ENCODE measurements around the gene SGIP1. TPM values are rescaled to one million over a fixed set of nuclear protein-coding genes. Genes with fewer than 3 reads are reported as not detected.

The SGIP1 gene
- total RNA-seq, 2 experiments from 2014 or later, result 0.08 TPM; not detected in 1

- DNase-seq, result no peak
- Mint-ChIP-seq H3K36me3 (ENCODE audit: low read depth) (no peaks in the 10 kb centered on the region), H3K4me3 (no peak overlapping the region), H3K4me1 (no peaks in the 10 kb centered on the region), H3K27me3 (peaks cover 18% of the 10 kb centered on the region), H3K9me3 (no peaks in the 10 kb centered on the region), H3K27ac (no peak overlapping the region)
- POLR2A ChIA-PET, result no interaction called here
- CTCF ChIA-PET, result no interaction called here
Measured at GRCh38 chr1:66549017-66549416, 15.1 kb downstream of the SGIP1 start.

DNA sequence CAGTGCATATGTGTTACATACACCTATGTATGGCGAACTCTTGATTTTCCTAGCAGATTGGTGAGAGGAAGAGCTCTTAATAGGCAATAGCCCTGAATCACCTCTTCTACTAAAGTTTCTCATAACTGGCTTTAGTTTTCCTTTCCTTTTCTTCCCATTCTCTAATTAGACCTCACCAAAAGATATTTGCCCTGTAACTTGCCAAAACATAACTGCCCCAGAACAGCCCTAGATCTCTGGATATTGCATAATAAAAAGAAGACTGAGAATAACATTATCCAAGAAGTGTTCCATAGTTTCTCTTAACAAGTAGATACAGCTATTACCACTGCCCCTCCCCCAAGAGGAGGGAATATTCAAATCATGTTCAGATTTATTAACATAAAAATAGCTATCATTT lies 16.3 kb downstream of the SGIP1 start:
- Mint-ChIP-seq H3K36me3 (ENCODE audit: low read depth) (no peaks in the 10 kb centered on the region), H3K9me3 (no peaks in the 10 kb centered on the region), H3K4me1 (no peaks in the 10 kb centered on the region), H3K4me3 (no peak overlapping the region), H3K27ac (no peak overlapping the region), H3K27me3 (peaks cover 18% of the 10 kb centered on the region)
- POLR2A ChIA-PET, result no interaction called here
- CTCF ChIA-PET, result no interaction called here
- no peak for DNase-seq

DNA sequence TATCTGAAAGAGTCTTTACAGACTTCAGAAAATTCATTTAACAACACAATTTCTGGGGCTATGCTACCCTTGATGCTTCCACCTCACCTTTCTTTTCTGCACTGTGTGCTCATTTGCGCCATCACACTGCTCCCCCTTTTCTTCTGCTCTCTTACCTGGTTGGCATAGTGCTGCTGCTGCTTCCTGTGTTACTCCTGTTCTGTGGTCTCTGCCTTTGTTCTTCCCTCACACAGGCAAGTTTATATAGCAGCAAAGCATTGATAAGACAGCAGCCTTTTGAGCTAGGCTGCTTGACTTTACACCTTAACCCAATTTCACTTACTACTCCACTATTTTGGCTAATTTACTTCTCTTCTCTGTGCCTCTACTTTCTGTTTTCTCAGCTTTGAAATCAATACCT lies 18.3 kb downstream of the SGIP1 start:
- no peaks in the 10 kb centered on the region for H3K9me3 Mint-ChIP-seq
- CTCF ChIA-PET, result no interaction called here
- peaks cover 18% of the 10 kb centered on the region for H3K27me3 Mint-ChIP-seq
- POLR2A ChIA-PET, result no interaction called here
- no peaks in the 10 kb centered on the region for H3K36me3 Mint-ChIP-seq (ENCODE audit: low read depth)
- H3K27ac Mint-ChIP-seq, result no peak overlapping the region
- no peaks in the 10 kb centered on the region for H3K4me1 Mint-ChIP-seq
- DNase-seq, result no peak
- H3K4me3 Mint-ChIP-seq, result no peak overlapping the region

GRCh38 chr1:66552829-66553228 lies 18.9 kb downstream of the SGIP1 start:
- no peak overlapping the region for H3K27ac Mint-ChIP-seq
- H3K4me3 Mint-ChIP-seq, result no peak overlapping the region
- H3K4me1 Mint-ChIP-seq, result no peaks in the 10 kb centered on the region
- H3K36me3 Mint-ChIP-seq (ENCODE audit: low read depth), result no peaks in the 10 kb centered on the region
- ChIA-PET POLR2A (no interaction called here), CTCF (no interaction called here)
- DNase-seq, result no peak
- H3K9me3 Mint-ChIP-seq, result no peaks in the 10 kb centered on the region
- H3K27me3 Mint-ChIP-seq, result peaks cover 18% of the 10 kb centered on the region

- ChIA-PET POLR2A (no interaction called here), CTCF (no interaction called here)
- DNase-seq, result no peak
- Mint-ChIP-seq H3K27ac (no peak overlapping the region), H3K4me3 (no peak overlapping the region), H3K27me3 (peaks cover 18% of the 10 kb centered on the region), H3K4me1 (no peaks in the 10 kb centered on the region), H3K36me3 (ENCODE audit: low read depth) (no peaks in the 10 kb centered on the region), H3K9me3 (no peaks in the 10 kb centered on the region)
Measured at GRCh38 chr1:66553846-66554245, 19.9 kb downstream of the SGIP1 start.

- no peaks in the 10 kb centered on the region for H3K4me1 Mint-ChIP-seq
- no peaks in the 10 kb centered on the region for H3K9me3 Mint-ChIP-seq
- ChIA-PET POLR2A (no interaction called here), CTCF (no interaction called here)
- DNase-seq, result no peak
- H3K27ac Mint-ChIP-seq, result no peak overlapping the region
- no peak overlapping the region for H3K4me3 Mint-ChIP-seq
- H3K36me3 Mint-ChIP-seq (ENCODE audit: low read depth), result no peaks in the 10 kb centered on the region
- peaks cover 16% of the 10 kb centered on the region for H3K27me3 Mint-ChIP-seq
Measured at GRCh38 chr1:66556161-66556611, 22.2 kb downstream of the SGIP1 start.

- Mint-ChIP-seq H3K4me1 (no peaks in the 10 kb centered on the region), H3K4me3 (no peak overlapping the region), H3K27ac (no peak overlapping the region), H3K36me3 (ENCODE audit: low read depth) (no peaks in the 10 kb centered on the region), H3K9me3 (no peaks in the 10 kb centered on the region), H3K27me3 (peaks cover 12% of the 10 kb centered on the region)
- DNase-seq, result no peak
- CTCF ChIA-PET, result no interaction called here
- POLR2A ChIA-PET, result no interaction called here
Measured at GRCh38 chr1:66557157-66557556, 23.2 kb downstream of the SGIP1 start.

- H3K36me3 Mint-ChIP-seq (ENCODE audit: low read depth), result no peaks in the 10 kb centered on the region
- H3K4me1 Mint-ChIP-seq, result no peaks in the 10 kb centered on the region
- no peak overlapping the region for H3K4me3 Mint-ChIP-seq
- no peak overlapping the region for H3K27ac Mint-ChIP-seq
- ChIA-PET CTCF (no interaction called here), POLR2A (no interaction called here)
- H3K9me3 Mint-ChIP-seq, result no peaks in the 10 kb centered on the region
- DNase-seq, result no peak
- H3K27me3 Mint-ChIP-seq, result peaks cover 8% of the 10 kb centered on the region
Measured at GRCh38 chr1:66559517-66559916, 25.6 kb downstream of the SGIP1 start.

DNA sequence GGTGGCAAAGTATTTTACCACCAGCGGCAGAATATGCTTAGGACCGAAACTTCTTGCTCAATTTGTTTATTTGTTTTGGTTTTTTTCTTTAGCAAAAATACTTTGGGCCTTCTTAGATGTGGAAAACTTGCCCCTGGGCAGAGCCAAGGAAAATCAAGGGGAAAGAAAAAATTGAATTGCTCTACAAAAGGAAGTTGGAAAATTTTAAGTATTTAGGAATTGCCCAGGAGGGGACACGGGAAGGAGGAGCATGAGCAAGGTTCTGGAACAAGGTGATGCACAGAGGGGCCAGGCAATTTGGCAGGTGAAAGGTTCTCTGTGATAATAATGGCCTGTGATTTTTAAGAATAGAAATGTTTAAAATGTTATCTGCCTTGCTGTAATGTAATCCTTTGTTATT lies 28.6 kb downstream of the SGIP1 start:
- no peak overlapping the region for H3K4me3 Mint-ChIP-seq
- POLR2A ChIA-PET, result no interaction called here
- CTCF ChIA-PET, result no interaction called here

DNA sequence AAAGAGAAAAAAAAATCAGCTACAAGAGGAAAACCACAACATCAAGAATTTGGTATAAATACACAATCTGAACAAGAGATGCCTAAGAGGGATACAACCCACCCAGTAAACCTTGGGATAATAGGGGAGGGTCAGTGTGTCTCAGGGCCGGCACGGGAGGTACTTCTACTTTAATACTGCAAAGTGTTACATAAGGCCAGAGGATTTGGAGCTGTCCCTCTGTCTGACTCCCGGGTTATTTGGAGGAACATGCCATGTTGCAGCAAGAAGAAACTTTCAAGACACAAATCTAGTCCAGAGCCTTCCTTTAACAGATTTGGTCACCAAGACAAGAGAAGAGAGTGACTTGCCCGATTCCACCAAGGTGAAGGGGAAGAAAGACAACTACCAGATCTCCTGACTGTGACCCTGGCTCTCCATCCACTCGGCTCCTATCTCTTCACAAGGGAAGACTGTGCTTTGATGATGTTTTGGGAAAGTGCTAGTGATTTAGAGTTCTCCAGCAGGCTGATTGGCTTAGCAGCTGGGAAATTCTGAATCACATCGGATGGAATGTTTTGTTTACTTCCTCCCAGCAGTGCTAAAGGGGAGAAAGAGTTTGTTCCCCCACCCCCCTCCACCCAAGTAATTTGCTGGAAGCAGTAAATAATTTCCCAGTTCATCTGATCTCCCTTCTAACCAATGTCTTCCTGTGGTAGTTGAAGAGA lies 29.3 kb downstream of the SGIP1 start:
- DNase-seq, result no peak
- Mint-ChIP-seq H3K4me1 (no peaks in the 10 kb centered on the region), H3K9me3 (no peaks in the 10 kb centered on the region), H3K27ac (no peak overlapping the region), H3K27me3 (peaks cover 15% of the 10 kb centered on the region), H3K4me3 (no peak overlapping the region), H3K36me3 (ENCODE audit: low read depth) (no peaks in the 10 kb centered on the region)
- ChIA-PET POLR2A (no interaction called here), CTCF (no interaction called here)

More for the DNA sequence above, 28.6 kb downstream of the SGIP1 start:
- no peak overlapping the region for H3K27ac Mint-ChIP-seq
- H3K9me3 Mint-ChIP-seq, result no peaks in the 10 kb centered on the region
- no peak for DNase-seq
- no peaks in the 10 kb centered on the region for H3K4me1 Mint-ChIP-seq
- H3K36me3 Mint-ChIP-seq (ENCODE audit: low read depth), result no peaks in the 10 kb centered on the region
- peaks cover 9% of the 10 kb centered on the region for H3K27me3 Mint-ChIP-seq

DNA sequence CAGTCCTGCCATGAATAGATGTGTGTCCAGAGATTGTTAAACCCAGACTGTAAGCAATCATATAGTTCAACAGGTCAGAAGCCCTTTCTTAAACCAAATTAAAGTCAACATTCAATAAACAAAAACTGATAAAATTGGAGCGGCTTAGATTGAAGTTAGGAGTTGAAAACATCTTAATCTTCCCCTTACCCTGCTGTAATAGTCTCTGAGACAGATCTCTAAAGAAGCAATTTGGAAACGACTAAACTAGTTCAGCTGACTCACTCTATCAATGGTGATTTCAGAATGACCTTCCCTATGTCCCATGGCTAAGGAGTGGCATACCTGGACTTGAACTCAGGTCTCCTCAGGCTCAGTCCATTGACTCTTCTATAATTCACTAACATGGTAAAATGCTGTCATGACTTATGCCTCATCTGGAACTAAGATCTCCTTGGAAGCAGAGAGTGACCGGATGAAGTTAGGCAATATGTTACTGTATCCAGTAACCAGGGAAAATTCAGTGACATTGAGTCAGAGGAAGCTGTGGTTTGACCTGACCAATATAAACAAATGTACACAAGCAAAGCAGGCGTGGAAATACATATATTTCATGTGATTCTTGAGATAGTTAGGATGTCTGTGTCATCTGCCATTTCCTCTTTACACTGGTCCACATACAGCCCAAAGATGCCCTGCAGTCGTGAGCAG lies 30.1 kb downstream of the SGIP1 start:
- H3K27me3 Mint-ChIP-seq, result peaks cover 16% of the 10 kb centered on the region
- H3K36me3 Mint-ChIP-seq (ENCODE audit: low read depth), result no peaks in the 10 kb centered on the region
- DNase-seq, result no peak
- H3K9me3 Mint-ChIP-seq, result no peaks in the 10 kb centered on the region
- no peaks in the 10 kb centered on the region for H3K4me1 Mint-ChIP-seq
- ChIA-PET POLR2A (no interaction called here), CTCF (no interaction called here)
- H3K27ac Mint-ChIP-seq, result no peak overlapping the region
- no peak overlapping the region for H3K4me3 Mint-ChIP-seq

DNA sequence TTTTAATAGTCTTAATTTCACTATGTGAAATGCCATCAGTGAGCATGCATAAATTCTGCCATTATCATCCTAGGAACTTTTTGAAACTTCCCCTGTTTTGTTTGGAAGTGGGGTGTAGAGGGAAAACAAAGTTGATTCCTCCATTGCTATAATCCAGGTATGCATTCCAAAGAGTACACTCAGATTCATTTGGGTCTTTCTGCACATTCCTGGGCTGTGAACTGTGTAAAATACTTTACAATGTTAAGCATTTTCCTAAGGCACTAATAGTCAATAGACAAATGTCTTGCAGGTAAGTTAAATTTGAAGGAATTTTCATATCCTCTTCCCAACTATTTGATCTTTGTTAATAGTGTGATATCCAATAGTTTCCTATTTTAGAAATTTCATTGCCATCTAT lies 36.2 kb downstream of the SGIP1 start:
- ChIA-PET POLR2A (no interaction called here), CTCF (no interaction called here)
- Mint-ChIP-seq H3K36me3 (ENCODE audit: low read depth) (no peaks in the 10 kb centered on the region), H3K4me3 (no peak overlapping the region), H3K9me3 (no peaks in the 10 kb centered on the region), H3K27ac (no peak overlapping the region), H3K4me1 (no peaks in the 10 kb centered on the region), H3K27me3 (peaks cover 26% of the 10 kb centered on the region)
- no peak for DNase-seq

- POLR2A ChIA-PET, result no interaction called here
- CTCF ChIA-PET, result no interaction called here
- no peak overlapping the region for H3K27ac Mint-ChIP-seq
- H3K4me1 Mint-ChIP-seq, result no peaks in the 10 kb centered on the region
- no peaks in the 10 kb centered on the region for H3K9me3 Mint-ChIP-seq
- no peaks in the 10 kb centered on the region for H3K36me3 Mint-ChIP-seq (ENCODE audit: low read depth)
- peaks cover 25% of the 10 kb centered on the region for H3K27me3 Mint-ChIP-seq
- no peak for DNase-seq
- no peak overlapping the region for H3K4me3 Mint-ChIP-seq
Measured at GRCh38 chr1:66571789-66572188, 37.8 kb downstream of the SGIP1 start.

GRCh38 chr1:66575739-66576138 lies 41.8 kb downstream of the SGIP1 start:
- Mint-ChIP-seq H3K27me3 (peaks cover 18% of the 10 kb centered on the region), H3K4me1 (no peaks in the 10 kb centered on the region), H3K4me3 (no peak overlapping the region), H3K9me3 (no peaks in the 10 kb centered on the region), H3K27ac (no peak overlapping the region), H3K36me3 (ENCODE audit: low read depth) (no peaks in the 10 kb centered on the region)
- ChIA-PET POLR2A (no interaction called here), CTCF (no interaction called here)
- DNase-seq, result no peak

Measured in activated CD4-positive, alpha-beta memory T cell treated with anti-CD3 and anti-CD28 coated beads, Interleukin-2, amount 10 ng/mL, durations not matched to agents 7 days and 5 days (primary cell).